Fibroblast of the conjunctiva (primary cell): ENCODE results near the gene CPT1C.

Experiments used
- DNase-seq: peaks from one replicate; pipeline ENCODE4 v3.0.0-alpha.2; 2010; ENCODE audit warnings: low read depth

The CPT1C gene

DNA sequence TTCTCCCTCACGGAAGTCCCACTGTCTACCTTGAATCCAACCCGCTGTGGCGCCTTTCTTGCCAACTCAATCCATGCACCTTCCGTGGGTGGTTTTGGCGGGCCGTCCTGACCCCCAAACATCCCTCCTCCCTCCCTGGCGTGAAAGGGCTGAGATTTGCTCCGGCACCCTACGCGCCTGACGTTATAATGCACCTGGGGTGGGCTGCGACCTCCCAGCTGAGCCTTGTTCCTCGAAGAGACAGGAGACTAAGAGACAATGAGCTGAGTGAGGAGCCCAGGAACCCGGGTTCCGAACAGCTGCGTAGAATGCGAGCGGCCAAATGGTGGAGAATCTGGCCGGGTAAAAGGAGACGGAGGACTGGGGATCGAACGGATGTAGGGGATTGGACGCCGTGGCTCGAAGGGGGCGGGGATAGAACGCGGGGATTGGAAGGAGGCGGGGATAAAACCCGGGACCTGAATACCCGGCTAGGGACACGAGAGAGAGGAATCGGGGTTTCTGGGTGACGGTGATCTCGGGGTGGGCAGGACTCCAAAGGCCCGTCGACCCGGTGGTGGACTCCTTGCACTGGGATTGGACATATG lies at the start of gene CPT1C:
Gene CPT1C (plus strand): TSS at position 461 of the 587 bp plus-strand sequence. CDS start 1,137 bp downstream, outside the sequence.
- DNase-seq: peak; percentile 50

DNA sequence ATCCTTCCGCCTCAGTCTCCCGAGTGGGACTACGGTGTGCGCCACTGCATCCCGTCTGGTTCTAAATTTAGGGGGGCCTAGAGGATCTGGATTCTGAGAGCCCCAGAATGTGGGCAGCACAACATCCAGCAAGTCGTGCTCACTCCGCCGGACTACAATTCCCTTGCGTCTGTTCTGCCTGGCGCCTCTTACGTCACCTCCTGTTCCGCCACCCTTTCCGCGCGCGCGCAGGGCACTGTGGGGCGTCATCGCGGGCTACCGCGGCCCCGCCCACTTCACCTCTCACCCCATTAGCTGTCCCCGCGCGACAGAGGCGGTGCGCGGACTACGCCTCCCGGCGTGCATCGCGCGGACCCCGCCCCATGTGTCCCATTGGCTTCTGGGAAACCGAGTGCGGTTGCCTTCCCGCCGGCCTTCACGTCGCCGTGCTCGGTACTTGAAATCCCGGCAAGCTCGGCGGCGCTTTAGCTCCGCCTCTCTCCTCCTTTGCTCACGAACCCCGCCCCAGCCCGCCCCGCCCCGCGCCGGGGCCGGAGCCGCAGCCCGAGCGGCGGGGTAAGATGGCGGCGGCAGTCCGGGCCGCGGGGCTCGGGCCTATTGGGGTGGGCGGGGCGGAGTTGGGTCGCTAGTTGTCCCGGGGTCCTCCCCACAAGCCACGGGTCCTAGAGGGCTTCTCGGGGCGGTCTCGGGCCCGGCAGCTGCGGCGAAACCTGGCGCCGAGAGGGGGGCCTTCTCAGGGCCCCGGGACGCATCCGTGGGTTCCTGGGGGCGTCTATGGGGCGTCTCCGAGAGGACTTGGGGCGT lies 49.0 kb upstream of the CPT1C start, which contains the start of gene SCAF1:
Gene SCAF1 (plus strand): TSS at position 522 of the 804 bp plus-strand sequence. CDS start 2,818 bp downstream, outside the sequence.
- DNase-seq: peak; percentile 99

DNA sequence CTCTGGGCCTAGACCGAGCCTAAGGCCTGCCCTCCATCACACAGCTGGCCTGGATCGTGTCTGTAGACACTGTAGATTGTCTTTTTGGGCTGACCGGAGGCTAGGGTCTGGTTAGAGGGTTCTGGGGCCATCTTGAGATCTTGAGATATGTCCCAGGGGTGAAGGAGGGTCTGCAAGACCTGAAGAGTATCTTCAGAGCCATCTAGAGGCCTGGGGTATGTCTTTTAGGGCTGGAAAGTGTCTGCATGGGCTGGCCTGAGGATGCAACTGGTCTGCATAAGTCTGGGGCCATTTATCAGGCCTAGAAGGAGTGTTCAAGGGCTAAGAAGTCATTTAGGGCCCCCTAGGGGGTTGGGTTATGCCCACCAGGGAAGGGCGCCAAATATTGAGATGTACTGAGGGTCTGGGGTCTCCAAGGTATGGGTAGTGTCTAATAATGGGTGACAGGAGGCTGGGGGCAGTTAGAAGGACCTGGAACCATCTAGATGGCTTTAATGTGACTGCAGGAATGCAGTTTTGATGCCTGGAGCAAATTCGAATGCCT lies 48.4 kb upstream of the CPT1C start:
- DNase-seq: no peak

DNA sequence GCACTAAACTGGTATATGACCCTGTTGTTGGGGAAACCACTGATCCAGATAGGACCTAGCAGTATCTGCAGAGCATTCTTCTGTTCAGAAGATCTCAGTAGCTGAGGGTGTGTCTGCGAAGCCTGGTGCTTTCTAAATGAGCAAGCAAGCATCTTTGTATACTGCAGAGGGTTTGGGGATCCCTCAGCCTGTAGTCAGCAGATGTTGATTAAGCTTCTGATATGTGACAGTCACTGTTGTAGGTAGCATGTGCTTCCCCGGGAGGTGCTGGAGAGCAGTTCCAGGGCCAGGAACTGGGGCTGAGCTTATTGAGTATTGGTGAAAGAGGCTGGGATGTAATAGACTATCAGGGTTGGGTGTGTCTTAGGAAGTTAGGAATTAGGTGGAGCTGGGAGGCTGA lies 47.5 kb upstream of the CPT1C start:
- DNase-seq: no peak

DNA sequence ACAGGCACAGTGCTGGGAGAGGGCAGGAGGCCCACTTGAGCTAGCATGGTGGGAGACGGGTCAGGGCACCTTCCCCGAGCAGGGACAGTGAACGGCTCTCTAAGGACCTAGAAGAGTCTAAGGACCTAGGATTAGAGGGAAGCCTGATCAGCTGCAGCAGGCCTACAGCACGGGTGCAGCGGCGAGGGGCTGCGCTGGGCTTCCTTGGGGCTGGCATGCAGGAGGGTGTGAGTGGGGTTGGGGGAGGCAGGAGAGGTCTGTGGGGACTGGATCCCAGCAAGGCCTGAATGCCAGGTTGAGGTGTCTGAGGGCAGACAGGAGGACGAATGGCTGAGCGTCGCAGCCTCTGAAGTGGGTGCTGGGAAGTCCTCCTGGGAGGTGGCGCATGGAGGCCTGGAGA lies 45.3 kb upstream of the CPT1C start:
- DNase-seq: no peak

DNA sequence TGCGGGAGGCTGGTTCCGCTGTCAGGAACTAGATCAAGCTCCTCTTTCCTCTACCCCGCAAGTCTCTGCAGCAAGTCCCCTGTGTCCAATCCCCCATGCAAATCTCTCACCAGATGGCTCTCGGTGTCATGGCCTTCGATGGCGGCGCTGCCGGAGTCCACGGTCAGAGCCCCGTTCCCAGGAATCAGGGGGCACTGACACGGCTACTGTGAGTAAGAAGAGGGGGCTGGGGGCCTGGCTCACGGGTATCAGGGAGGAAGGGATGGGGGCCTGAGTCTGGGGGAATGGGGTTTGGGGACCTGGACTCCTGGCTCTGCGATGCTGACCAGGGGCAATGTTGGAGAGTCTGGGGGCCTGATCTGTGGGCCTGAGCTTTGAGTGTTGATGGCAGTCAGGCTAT lies 44.9 kb upstream of the CPT1C start:
- DNase-seq: no peak

DNA sequence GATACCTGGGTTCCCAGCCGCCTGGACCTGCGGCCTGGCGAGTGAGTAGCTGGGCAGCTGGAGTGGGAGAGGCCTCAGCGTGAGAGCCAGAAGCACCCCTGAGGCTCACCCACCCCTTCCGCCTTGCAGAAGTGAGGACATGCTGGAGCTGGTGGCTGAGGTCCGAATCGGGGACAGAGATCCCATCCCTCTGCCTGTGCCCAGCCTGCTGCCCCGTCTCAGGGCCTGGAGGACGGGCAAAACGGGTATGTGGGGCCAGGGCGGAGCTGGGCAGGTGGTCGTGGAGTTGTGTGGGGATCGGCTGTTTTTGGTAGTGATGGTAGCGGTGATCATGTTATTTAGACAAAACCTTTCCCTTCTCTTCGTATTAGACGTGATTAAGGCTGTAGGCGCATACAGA lies 44.3 kb upstream of the CPT1C start:
- DNase-seq: no peak

DNA sequence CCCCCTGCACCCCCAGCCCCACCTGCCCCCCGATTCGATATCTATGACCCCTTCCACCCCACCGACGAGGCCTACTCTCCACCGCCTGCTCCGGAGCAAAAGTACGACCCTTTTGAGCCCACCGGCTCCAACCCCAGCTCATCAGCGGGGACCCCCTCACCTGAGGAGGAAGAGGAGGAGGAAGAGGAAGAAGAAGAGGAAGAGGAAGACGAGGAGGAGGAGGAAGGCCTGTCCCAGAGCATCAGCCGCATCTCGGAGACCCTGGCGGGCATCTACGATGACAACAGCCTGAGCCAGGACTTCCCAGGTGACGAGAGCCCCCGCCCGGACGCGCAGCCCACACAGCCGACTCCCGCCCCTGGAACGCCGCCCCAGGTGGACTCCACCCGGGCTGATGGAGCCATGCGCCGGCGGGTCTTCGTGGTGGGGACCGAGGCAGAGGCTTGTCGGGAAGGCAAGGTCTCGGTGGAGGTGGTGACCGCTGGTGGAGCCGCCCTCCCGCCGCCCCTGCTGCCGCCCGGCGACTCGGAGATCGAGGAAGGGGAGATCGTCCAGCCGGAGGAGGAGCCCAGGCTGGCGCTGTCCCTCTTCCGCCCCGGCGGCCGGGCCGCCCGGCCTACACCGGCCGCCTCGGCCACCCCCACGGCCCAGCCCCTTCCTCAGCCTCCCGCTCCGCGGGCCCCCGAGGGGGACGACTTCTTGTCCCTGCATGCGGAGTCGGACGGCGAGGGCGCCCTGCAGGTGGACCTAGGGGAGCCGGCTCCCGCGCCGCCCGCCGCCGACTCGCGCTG lies 39.7 kb upstream of the CPT1C start:
- DNase-seq: no peak

DNA sequence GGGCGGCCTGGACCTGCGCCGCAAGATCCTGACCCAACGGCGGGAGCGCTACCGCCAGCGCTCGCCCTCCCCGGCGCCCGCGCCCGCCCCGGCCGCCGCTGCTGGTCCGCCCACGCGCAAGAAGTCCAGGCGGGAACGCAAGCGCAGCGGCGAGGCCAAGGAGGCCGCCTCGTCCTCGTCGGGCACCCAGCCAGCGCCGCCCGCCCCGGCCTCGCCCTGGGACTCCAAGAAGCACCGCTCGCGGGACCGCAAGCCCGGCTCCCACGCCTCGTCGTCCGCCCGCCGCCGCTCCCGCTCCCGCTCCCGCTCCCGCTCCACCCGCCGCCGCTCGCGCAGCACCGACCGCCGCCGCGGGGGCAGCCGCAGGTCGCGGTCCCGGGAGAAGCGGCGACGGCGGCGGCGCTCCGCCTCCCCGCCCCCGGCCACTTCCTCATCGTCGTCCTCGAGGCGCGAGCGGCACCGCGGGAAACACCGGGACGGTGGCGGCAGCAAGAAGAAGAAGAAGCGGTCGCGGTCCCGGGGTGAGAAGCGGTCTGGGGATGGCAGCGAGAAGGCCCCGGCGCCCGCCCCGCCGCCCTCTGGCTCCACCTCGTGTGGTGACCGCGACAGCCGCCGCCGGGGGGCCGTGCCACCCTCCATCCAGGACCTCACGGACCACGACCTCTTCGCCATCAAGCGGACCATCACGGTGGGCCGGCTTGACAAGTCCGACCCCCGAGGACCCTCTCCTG lies 38.9 kb upstream of the CPT1C start:
- no peak for DNase-seq

DNA sequence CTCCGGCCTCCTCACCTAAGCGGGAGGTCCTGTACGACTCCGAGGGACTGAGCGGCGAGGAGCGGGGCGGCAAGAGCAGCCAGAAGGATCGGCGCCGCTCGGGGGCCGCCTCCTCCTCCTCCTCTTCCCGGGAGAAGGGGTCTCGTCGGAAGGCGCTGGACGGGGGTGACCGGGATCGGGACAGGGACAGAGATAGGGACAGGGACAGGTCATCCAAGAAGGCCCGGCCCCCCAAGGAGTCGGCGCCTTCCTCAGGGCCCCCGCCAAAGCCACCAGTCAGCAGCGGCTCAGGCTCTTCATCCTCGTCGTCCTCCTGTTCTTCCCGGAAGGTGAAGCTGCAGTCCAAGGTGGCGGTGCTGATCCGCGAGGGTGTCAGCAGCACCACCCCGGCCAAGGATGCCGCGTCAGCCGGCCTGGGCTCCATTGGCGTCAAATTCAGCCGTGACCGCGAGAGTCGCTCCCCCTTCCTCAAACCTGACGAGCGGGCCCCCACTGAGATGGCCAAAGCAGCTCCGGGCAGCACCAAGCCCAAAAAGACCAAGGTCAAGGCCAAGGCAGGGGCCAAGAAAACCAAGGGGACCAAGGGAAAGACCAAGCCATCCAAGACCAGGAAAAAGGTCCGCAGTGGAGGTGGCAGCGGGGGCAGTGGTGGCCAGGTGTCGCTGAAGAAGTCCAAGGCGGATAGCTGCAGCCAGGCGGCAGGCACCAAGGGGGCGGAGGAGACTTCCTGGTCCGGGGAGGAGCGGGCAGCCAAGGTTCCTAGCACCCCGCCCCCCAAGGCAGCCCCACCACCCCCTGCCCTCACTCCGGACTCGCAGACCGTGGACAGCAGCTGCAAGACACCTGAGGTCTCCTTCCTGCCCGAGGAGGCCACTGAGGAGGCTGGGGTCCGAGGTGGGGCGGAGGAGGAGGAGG lies 38.1 kb upstream of the CPT1C start:
- no peak for DNase-seq

DNA sequence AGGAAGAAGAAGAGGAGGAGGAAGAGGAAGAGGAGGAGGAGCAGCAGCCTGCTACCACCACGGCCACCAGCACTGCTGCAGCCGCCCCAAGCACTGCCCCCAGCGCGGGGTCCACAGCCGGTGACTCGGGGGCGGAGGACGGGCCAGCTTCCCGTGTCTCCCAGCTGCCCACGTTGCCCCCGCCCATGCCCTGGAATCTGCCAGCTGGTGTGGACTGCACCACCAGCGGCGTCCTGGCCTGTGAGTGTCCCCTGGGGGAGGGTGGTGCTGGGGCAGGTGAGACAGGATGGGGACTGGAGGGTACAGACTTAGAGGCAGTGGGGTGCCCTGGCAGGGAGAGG lies 37.5 kb upstream of the CPT1C start:
- no peak for DNase-seq

DNA sequence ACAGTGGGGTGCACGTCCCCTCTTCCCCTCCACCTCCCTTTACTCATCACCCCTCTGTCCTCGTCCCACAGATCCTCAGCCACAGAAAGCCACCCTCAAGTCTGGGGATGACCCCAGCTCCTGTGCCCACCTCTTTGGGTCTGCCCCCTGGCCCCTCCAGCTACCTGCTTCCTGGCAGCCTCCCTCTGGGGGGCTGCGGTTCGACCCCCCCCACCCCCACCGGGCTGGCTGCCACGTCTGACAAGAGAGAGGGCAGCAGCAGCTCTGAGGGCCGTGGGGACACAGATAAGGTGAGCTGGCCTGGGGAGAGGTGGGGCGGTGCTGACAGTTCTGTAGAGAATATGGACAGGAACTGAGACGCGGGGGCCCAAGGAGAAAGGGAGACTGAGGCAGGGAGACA lies 36.3 kb upstream of the CPT1C start:
- no peak for DNase-seq

DNA sequence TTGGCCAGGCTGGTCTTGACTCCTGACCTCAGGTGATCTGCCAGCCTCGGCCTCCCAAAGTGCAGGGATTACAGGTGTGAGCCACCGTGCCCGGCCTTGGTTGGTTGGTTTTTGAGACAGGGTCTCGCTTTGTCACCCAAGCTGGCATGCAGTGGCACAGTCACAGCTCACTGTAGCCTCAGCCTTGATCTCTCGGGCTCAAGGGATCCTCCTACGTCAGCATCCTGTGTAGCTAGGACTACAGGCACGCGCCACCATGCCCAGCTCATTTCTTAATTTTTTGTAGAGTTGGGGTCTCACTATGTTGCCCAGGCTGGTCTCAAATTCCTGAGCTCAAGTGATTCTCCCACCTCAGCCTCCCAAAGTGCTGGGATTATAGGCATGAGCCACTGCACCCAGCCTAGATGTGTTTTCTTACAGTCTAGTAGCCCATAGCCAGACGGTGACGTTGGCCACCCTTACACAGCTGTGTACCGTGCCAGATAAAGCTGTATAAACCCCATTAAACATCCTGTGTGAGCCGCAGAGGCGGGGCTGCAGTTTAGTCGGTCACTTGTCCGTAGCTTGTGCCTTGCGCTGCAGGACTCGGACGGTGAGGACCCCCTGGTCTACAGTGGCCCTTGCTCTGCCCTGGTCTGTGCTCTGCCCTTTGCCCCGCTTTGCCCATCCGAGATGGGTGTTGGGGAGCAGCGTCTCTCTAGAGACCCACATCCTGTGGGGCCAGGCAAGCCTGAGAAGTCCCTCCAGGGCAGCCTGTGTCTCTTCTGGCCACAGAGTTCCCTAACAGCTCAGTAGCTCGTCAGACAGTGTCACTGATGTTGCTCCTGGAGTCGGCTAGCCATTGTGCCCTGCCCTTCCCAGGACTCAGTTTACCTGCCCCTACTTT lies 35.1 kb upstream of the CPT1C start:
- DNase-seq: no peak

DNA sequence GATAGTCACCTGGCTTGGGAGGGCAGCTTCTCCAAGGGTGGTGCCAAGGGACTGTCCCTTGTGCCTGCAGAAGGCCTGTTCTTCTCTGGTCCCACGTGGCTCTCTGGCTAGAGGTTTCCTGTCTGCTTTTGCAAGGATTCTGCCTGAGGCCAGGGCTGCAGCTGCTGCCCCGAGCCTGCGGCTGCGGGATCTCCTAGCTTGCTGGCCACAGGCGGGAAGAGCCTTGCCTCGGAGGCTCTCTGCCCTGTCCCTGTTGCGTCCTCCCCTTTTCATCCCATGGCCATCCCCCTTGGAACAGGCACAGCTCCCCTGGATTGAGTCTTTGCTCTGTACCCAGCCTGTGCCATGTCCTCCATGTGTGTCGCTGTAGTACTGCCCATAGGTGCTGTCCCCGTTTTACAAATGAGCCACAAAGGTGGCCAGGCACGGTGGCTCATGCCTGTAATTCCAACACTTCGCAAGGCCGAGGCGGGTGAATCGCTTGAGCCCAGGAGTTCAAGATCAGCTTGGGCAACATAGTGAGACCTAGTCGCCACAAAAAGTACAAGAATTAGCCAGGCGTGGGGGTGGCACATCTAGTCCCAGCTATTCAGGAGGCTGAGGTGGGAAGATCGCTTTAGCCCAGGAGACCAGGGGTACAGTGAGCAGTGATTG lies 34.3 kb upstream of the CPT1C start:
- DNase-seq: no peak

DNA sequence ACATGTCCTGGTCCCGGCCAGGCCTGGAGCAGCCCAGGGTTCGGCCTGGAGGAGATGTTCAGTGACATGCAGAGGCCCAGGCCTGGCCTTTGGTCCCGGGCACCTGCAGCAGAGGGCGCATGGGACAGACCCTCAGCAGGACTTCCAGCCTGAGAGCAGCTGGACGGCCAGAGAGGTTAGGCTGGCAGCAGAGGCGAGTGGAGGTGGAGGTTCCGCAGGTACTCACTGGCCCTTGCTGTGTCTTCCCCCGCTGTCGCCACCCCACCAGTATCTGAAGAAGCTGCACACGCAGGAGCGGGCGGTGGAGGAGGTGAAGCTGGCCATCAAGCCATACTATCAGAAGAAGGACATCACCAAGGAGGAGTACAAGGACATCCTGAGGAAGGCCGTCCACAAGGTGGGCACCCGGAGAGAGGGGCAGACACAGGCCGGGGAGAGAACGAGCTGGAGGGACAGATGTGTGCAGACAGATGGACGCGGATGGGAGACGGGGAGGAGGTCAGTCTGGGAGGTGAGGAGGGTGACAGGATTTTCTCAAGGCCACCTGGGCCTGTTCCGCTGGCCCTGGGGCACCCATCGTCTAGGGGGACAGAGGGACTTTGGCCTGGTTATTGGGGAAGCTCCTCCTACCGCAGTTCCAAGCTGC lies 33.3 kb upstream of the CPT1C start:
- no peak for DNase-seq

DNA sequence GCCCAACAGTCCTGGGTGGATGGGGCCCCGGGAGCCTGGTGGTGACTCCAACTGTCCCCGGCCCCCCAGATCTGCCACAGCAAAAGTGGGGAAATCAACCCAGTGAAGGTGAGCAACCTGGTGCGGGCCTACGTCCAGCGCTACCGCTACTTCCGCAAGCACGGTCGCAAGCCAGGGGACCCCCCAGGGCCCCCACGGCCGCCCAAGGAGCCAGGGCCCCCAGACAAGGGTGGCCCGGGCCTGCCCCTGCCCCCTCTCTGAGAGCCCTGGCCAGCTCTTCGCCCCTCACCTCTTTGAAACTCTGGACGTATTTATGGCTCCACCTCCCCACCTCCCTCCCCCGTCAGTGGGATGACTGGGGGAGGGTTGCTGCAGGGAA lies 32.8 kb upstream of the CPT1C start:
- no peak for DNase-seq

DNA sequence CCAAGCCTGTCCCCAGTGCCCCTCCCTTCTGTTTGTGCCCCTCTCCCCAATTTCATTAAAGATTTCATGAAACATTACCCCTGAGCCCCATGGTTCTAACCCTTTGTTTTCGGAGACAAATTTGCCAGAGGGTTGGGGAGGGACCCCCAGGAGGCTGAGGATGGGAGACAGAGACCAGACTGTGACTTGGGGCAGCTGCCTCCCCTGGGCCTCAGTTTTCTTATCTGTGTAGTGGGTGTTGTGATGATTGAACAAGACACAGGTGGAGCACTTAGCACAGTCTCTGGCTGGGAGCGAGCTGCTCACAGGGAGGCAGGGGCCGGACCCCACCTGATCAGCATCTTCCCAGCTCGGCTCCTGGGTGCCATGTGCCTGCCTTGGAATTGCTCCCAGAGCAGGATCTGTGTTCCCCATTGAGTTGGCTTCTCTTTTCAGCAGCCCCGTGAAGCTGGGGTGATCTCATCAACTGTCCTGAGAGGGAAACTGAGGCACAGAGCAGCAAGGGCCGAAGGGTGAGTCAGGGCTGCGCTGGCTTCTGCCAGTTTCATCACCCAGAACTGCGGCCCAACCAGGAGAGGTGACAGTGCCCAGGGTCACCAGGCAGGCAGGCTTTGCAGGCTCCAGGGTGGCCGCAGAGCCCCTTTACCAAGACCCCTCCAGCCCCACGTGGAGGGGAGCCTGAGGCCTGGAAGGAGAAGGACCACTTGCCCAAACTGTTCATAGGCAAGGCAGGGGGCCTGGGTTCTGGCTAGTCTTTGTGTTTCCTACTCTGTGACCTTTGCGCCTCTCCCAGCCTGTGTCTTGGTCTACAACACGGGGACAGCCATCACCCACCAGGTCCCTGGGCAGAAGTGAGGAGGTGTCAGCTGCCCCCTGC lies 32.1 kb upstream of the CPT1C start:
- DNase-seq: no peak
